Effector memory CD8-positive, alpha-beta T cell (primary cell): ENCODE results near the gene PRSS50.
"Not testable (repeated sequence)": the region's sequence is repeated elsewhere in the genome, so short reads cannot be mapped to it uniquely, and the experiment has no call there.

Source experiments
- ATAC-seq: fragments of 150-1000 bp; cut with Tn5 transposase; replicated peaks from 2 replicates; pipeline ENCODE4 v1.10.0; 2021; ENCODE audit warnings: mild to moderate bottlenecking, moderate library complexity
- DNase-seq, 3 experiments: peaks; one replicate each; pipeline ENCODE4 v3.0.0; 2021
- H3K27ac Mint-ChIP-seq, 2 donors: one replicate each; pipeline ENCODE4 v1.8.0; 2022; ENCODE audit warnings: mild to moderate bottlenecking in 2 of 2, mixed read lengths in 2 of 2, moderate library complexity in 2 of 2
- H3K27me3 Mint-ChIP-seq, 2 donors: one replicate each; pipeline ENCODE4 v1.8.0; 2022; ENCODE audit warnings: mixed read lengths in 2 of 2
- H3K36me3 Mint-ChIP-seq: one replicate; pipeline ENCODE4 v1.8.0; 2022; ENCODE audit warnings: mild to moderate bottlenecking, moderate library complexity, mixed read lengths; ENCODE audit not compliant: insufficient read depth
- H3K4me1 Mint-ChIP-seq, 2 donors: one replicate each; pipeline ENCODE4 v1.8.0; 2022; ENCODE audit warnings: low read depth in 2 of 2, mixed read lengths in 2 of 2
- H3K4me3 Mint-ChIP-seq, 2 donors: one replicate each; pipeline ENCODE4 v1.8.0; 2022; ENCODE audit warnings: mild to moderate bottlenecking in 2 of 2, mixed read lengths in 2 of 2, moderate library complexity in 2 of 2
- H3K9me3 Mint-ChIP-seq, 2 donors: one replicate each; pipeline ENCODE4 v1.8.0; 2022; ENCODE audit warnings: mixed read lengths in 2 of 2
- total RNA-seq, 9 experiments: gene quantifications; one replicate each; lab custom pipeline; 2026; lab: John Stamatoyannopoulos, UW

Gene PRSS50
- total RNA-seq: 0 reads per million in 9 experiments

GRCh38 chr3:46717447-46718231 is at the start of gene PRSS50:
Gene PRSS50, minus strand, starts transcription at chr3:46717869. Its CDS starts 45 bp downstream, at chr3:46717824.
- DNase-seq (no peak), ATAC-seq (no peak)
- Mint-ChIP-seq H3K4me1 (no peaks in the 10 kb centered on the region), H3K36me3 (no peaks in the 10 kb centered on the region), H3K4me3 (no peak within 1 kb of the TSS), H3K27me3 (peaks cover 20 to 56% of the 10 kb centered on the region in 2 donors), H3K9me3 (no peaks in the 10 kb centered on the region), H3K27ac (no peak within 1 kb of the TSS)

GRCh38 chr3:46764206-46764605 is 46.5 kb upstream of the PRSS50 start:
- Mint-ChIP-seq H3K4me1 (no peaks in the 10 kb centered on the region), H3K27me3 (peaks cover 22% of the 10 kb centered on the region in 2 donors), H3K36me3 (peaks cover 3% of the 10 kb centered on the region), H3K27ac (no peak overlapping the region), H3K9me3 (peaks cover 2 to 14% of the 10 kb centered on the region in 2 donors), H3K4me3 (no peak overlapping the region)
- no peak for ATAC-seq
- DNase-seq: no peak

- H3K27me3 Mint-ChIP-seq: peaks cover 22% of the 10 kb centered on the region in 2 donors
- H3K4me1 Mint-ChIP-seq: no peaks in the 10 kb centered on the region
- peaks cover 3% of the 10 kb centered on the region for H3K36me3 Mint-ChIP-seq
- no peak for ATAC-seq
- no peak for DNase-seq
- no peak overlapping the region for H3K27ac Mint-ChIP-seq
- H3K4me3 Mint-ChIP-seq: no peak overlapping the region
- H3K9me3 Mint-ChIP-seq: peaks cover 2 to 14% of the 10 kb centered on the region in 2 donors
Observed at GRCh38 chr3:46763178-46763577, 45.5 kb upstream of the PRSS50 start.

GRCh38 chr3:46759239-46760167 is 41.8 kb upstream of the PRSS50 start:
- Mint-ChIP-seq H3K4me1 (no peaks in the 10 kb centered on the region), H3K4me3 (no peak overlapping the region), H3K27me3 (peaks cover 22 to 27% of the 10 kb centered on the region in 2 donors), H3K36me3 (peaks cover 3% of the 10 kb centered on the region), H3K9me3 (peaks cover 2 to 14% of the 10 kb centered on the region in 2 donors), H3K27ac (no peak overlapping the region)
- DNase-seq (no peak), ATAC-seq (no peak)

GRCh38 chr3:46756642-46757041 is 39.0 kb upstream of the PRSS50 start:
- ATAC-seq: no peak
- H3K9me3 Mint-ChIP-seq: no peaks in the 10 kb centered on the region
- H3K4me3 Mint-ChIP-seq: no peak overlapping the region
- H3K36me3 Mint-ChIP-seq: no peaks in the 10 kb centered on the region
- H3K27me3 Mint-ChIP-seq: peaks cover 5 to 11% of the 10 kb centered on the region in 2 donors
- H3K27ac Mint-ChIP-seq: no peak overlapping the region
- DNase-seq: no peak
- H3K4me1 Mint-ChIP-seq: no peaks in the 10 kb centered on the region

GRCh38 chr3:46755646-46756045 is 38.0 kb upstream of the PRSS50 start:
- Mint-ChIP-seq H3K27ac (no peak overlapping the region), H3K36me3 (no peaks in the 10 kb centered on the region), H3K9me3 (no peaks in the 10 kb centered on the region), H3K4me1 (no peaks in the 10 kb centered on the region), H3K27me3 (peaks cover 5 to 11% of the 10 kb centered on the region in 2 donors), H3K4me3 (no peak overlapping the region)
- no peak for ATAC-seq
- no peak for DNase-seq

- H3K4me3 Mint-ChIP-seq, H3K36me3 Mint-ChIP-seq, DNase-seq, ATAC-seq, H3K9me3 Mint-ChIP-seq, H3K4me1 Mint-ChIP-seq, H3K27ac Mint-ChIP-seq: not testable (repeated sequence)
- H3K27me3 Mint-ChIP-seq: peaks cover 5 to 19% of the 10 kb centered on the region in 2 donors
Observed at GRCh38 chr3:46753127-46753526, 35.5 kb upstream of the PRSS50 start.

GRCh38 chr3:46750555-46751038 is 32.9 kb upstream of the PRSS50 start:
- no peak overlapping the region for H3K27ac Mint-ChIP-seq
- ATAC-seq: no peak

GRCh38 chr3:46749129-46749528 is 31.5 kb upstream of the PRSS50 start:
- no peak for ATAC-seq
- Mint-ChIP-seq H3K36me3 (no peaks in the 10 kb centered on the region), H3K27me3 (peaks cover 0 to 19% of the 10 kb centered on the region in 2 donors), H3K4me3 (no peak overlapping the region), H3K9me3 (no peaks in the 10 kb centered on the region), H3K4me1 (no peaks in the 10 kb centered on the region), H3K27ac (no peak overlapping the region)
- no peak for DNase-seq

More at GRCh38 chr3:46750555-46751038, 32.9 kb upstream of the PRSS50 start:
- no peaks in the 10 kb centered on the region for H3K9me3 Mint-ChIP-seq
- no peak overlapping the region for H3K4me3 Mint-ChIP-seq
- no peaks in the 10 kb centered on the region for H3K4me1 Mint-ChIP-seq
- peaks cover 0 to 19% of the 10 kb centered on the region in 2 donors for H3K27me3 Mint-ChIP-seq
- no peaks in the 10 kb centered on the region for H3K36me3 Mint-ChIP-seq
- no peak for DNase-seq

- ATAC-seq (no peak), DNase-seq (no peak)
- Mint-ChIP-seq H3K36me3 (no peaks in the 10 kb centered on the region), H3K4me3 (no peak overlapping the region), H3K27ac (no peak overlapping the region), H3K9me3 (no peaks in the 10 kb centered on the region), H3K27me3 (peaks cover 4 to 25% of the 10 kb centered on the region in 2 donors), H3K4me1 (no peaks in the 10 kb centered on the region)
Observed at GRCh38 chr3:46748170-46748569, 30.5 kb upstream of the PRSS50 start.

- H3K4me3 Mint-ChIP-seq: no peak overlapping the region
- ATAC-seq (no peak), DNase-seq (no peak)
- H3K27me3 Mint-ChIP-seq: peaks cover 6 to 30% of the 10 kb centered on the region in 2 donors
- no peaks in the 10 kb centered on the region for H3K36me3 Mint-ChIP-seq
- no peak overlapping the region for H3K27ac Mint-ChIP-seq
- H3K9me3 Mint-ChIP-seq: no peaks in the 10 kb centered on the region
- no peaks in the 10 kb centered on the region for H3K4me1 Mint-ChIP-seq
Observed at GRCh38 chr3:46746711-46747110, 29.0 kb upstream of the PRSS50 start.

GRCh38 chr3:46742992-46743585 is 25.4 kb upstream of the PRSS50 start:
- ATAC-seq (no peak), DNase-seq (no peak)
- Mint-ChIP-seq H3K4me1 (no peaks in the 10 kb centered on the region), H3K27me3 (peaks cover 7 to 11% of the 10 kb centered on the region in 2 donors), H3K27ac (peak overlapping the region in 1 of 2 donors; percentile 55), H3K9me3 (no peaks in the 10 kb centered on the region), H3K4me3 (no peak overlapping the region), H3K36me3 (no peaks in the 10 kb centered on the region)

GRCh38 chr3:46739565-46739964 is 21.9 kb upstream of the PRSS50 start:
- ATAC-seq, H3K9me3 Mint-ChIP-seq, H3K4me3 Mint-ChIP-seq, H3K4me1 Mint-ChIP-seq, H3K27ac Mint-ChIP-seq, DNase-seq, H3K36me3 Mint-ChIP-seq: not testable (repeated sequence)
- peaks cover 21 to 40% of the 10 kb centered on the region in 2 donors for H3K27me3 Mint-ChIP-seq
